Lower leg skin (tissue), 4 donors: ENCODE data around the gene FKBP5. TPM values are rescaled to one million over a fixed set of nuclear protein-coding genes. Genes with fewer than 3 reads are reported as not detected.

ENCODE experiments used
- DNase-seq, 2 donors: peaks; one replicate each; pipeline ENCODE4 v3.0.0-alpha.2; 2019; ENCODE audit warnings: low spot score in 2 of 2
- H3K4me3 ChIP-seq: fragments of 200-600 bp; sonication (generic); 2 replicates; pipeline ENCODE4 v1.5.1; 2017; ENCODE audit warnings: mild to moderate bottlenecking, low read depth; ENCODE audit not compliant: poor library complexity, severe bottlenecking
- CTCF ChIP-seq, 3 donors: fragments of 450-650 bp; IDR thresholded peaks; one replicate each; pipeline ENCODE4 v1.5.1; 2016; ENCODE audit warnings: antibody characterized with exemption in 3 of 3, mild to moderate bottlenecking in 3 of 3, moderate library complexity in 2 of 3
- POLR2A ChIP-seq, 2 donors: fragments of 450-650 bp; IDR thresholded peaks; one replicate each; pipeline ENCODE4 v1.6.1; 2016 to 2017; ENCODE audit warnings: antibody characterized with exemption in 2 of 2, mild to moderate bottlenecking in 1 of 2, moderate library complexity in 1 of 2
- WGBS, 2 donors: methylation state at CpG; one replicate each; pipeline ENCODE4 v1.1.5; 2018; 5-methylcytosine and 5-hydroxymethylcytosine counted together
- intact Hi-C: fragments of 100-400 bp; cut with DNase I; formaldehyde crosslinking; loops from one replicate; pipeline ENCODE4 v1.15.0; 2023; ENCODE audit warnings: low total_unique reads
- microRNA-seq, 2 donors: library from miRNA; unstranded; fragments of <30 nt; microRNA quantifications; one replicate each; pipeline ENCODE4, GENCODE V29; 2016; ENCODE audit warnings: borderline replicate concordance in 2 of 2, borderline number of aligned reads in 1 of 2
- total RNA-seq, 4 donors: library from RNA; depleted of rRNA; stranded (reverse); fragments of >200 nt; gene quantifications; one replicate each; pipeline ENCODE4 v1.1.0, GENCODE V29; 2016

Gene FKBP5
- total RNA-seq, 4 donors from 2014 or later, result 166 to 278 (median 238) TPM

DNA sequence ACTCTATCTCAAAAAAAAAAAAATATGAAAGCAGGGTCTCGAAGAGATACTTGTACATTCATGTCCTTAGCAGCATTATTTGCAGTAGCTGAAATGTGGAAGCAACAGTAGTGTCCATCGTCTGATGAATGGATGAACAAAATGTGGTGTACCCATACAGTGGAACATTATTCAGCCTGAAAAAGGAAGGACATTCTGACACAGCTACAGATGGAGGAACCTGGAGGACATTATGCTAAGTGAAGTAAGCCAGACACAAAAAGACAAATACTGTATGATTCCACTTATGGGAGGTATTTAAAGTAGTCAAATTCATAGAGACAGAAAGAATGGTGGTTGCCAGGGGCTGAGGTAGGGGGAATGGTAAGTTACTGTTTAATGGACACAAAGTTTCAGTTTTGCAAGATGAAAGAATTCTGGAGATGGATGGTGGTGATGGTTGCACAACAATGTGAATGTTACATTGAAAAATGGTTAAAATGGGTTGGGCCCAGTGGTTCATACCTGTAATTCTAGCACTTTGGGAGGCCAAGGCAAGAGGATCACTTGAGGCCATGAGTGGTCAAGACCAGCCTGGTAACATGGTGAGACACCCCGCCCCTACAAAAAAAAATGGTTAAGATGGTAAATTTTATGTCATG, 164.2 kb downstream of the FKBP5 start:
- intact Hi-C loops, result loop anchor here (5.0 kb wide), 1 partner anchor 213 kb away; the partner anchor contains the start of gene ARMC12
- no peak for TF ChIP-seq POLR2A (IDR thresholded peaks at IDR 0.05)
- TF ChIP-seq CTCF (IDR thresholded peaks at IDR 0.05), result no peak
- WGBS, 2 donors, result 90 to 91% methylated on average over 3 of the region's 3 CpGs
- no peak overlapping the region for H3K4me3 ChIP-seq
- DNase-seq, result no peak

Small RNA genes lying within 50 kb of the gene (microRNA-seq; reads per million reads assigned to microRNA genes)
- 2.8 to 5.4 reads per million in 2 donors for gene MIR5690

Other genes with a start within 250 kb of the FKBP5 start
- 10 to 100 TPM; 17.5 to 36.7 (median 34.2) TPM for gene FANCE, start 236.6 kb downstream of the FKBP5 start, total RNA-seq
- 1,000 to 10,000 TPM; 1,714 to 2,467 (median 2,118) TPM for gene RPL10A, start 220.5 kb downstream of the FKBP5 start, total RNA-seq
- 10 to 100 TPM; 51.3 to 73.2 (median 56.8) TPM for gene TEAD3, start 191.8 kb downstream of the FKBP5 start, total RNA-seq
- under 1 TPM in 2 of 4 donors, not detected in 2; 0.61 to 0.65 TPM for gene TULP1, start 176.0 kb downstream of the FKBP5 start, total RNA-seq
- gene ARMC12, start 48.1 kb upstream of the FKBP5 start, total RNA-seq, result under 1 TPM in 1 of 4 donors, not detected in 3; 0.52 TPM
- gene CLPSL2, start 87.7 kb upstream of the FKBP5 start, total RNA-seq, result not detected
- not detected for gene CLPSL1, start 92.1 kb upstream of the FKBP5 start, total RNA-seq
- 1 to 10 TPM in 1 of 4 donors, not detected in 3; 1.0 TPM for gene CLPS, start 108.4 kb upstream of the FKBP5 start, total RNA-seq
- gene LHFPL5, start 116.4 kb upstream of the FKBP5 start, total RNA-seq, result not detected
- 100 to 1,000 TPM in 3 of 4 donors, 10 to 100 TPM in 1; 98.3 to 145 (median 111) TPM for gene SRPK1, start 232.2 kb upstream of the FKBP5 start, total RNA-seq